PFSK-1 (cell line): Measurements from ENCODE around the gene CD44.

ENCODE experiments used
- POLR2AphosphoS5 ChIP-seq: IDR thresholded peaks from 2 replicates; pipeline ENCODE4 v1.6.1; 2012; ENCODE audit warnings: low read depth, mild to moderate bottlenecking, control low read depth, low read length, moderate library complexity
- SIN3A ChIP-seq: IDR thresholded peaks from 2 replicates; pipeline ENCODE4 v1.6.1; 2012; ENCODE audit warnings: mild to moderate bottlenecking, low read length, moderate library complexity, borderline replicate concordance; ENCODE audit not compliant: insufficient read depth

- no peak for TF ChIP-seq SIN3A
- TF ChIP-seq POLR2AphosphoS5, result no peak
These were observed 34.1 kb downstream of the CD44 start for GRCh38 chr11:35173011-35173511.
